Prostate gland (tissue), 2 donors: ENCODE data around the gene KMT2C. TPM values are rescaled to one million over a fixed set of nuclear protein-coding genes. Genes with fewer than 3 reads are reported as not detected.

Source experiments
- DNase-seq: peaks from one replicate; pipeline ENCODE4 v3.0.0-alpha.2; 2019; ENCODE audit warnings: low spot score
- H3K27ac ChIP-seq, 2 donors: fragments of 200-600 bp; sonication (generic); 2 replicates each; pipeline ENCODE4 v1.5.1; 2017 to 2019
- H3K27me3 ChIP-seq: fragments of 200-600 bp; sonication (generic); replicated peaks from 2 replicates; pipeline ENCODE4 v1.5.1; 2019; ENCODE audit not compliant: insufficient read depth
- H3K36me3 ChIP-seq, 2 donors: fragments of 200-600 bp; sonication (generic); 1 replicate in 1 of 2; 2 replicates in 1 of 2; pipeline versions ENCODE4 v1.5.1 to v1.8.1; 2017 to 2019
- H3K4me1 ChIP-seq: fragments of 200-600 bp; sonication (generic); replicated peaks from 2 replicates; pipeline ENCODE4 v1.5.1; 2019
- H3K4me3 ChIP-seq, 2 donors: fragments of 200-600 bp; sonication (generic); 2 replicates each; pipeline ENCODE4 v1.5.1; 2017 to 2019
- H3K9me3 ChIP-seq: fragments of 200-600 bp; sonication (generic); 2 replicates; pipeline ENCODE4 v1.5.1; 2017
- POLR2A ChIP-seq: fragments of 450-650 bp; IDR thresholded peaks from one replicate; pipeline ENCODE4 v1.6.1; 2016; ENCODE audit warnings: antibody characterized with exemption, mild to moderate bottlenecking
- POLR2AphosphoS5 ChIP-seq: sonication (generic); formaldehyde crosslinking; IDR thresholded peaks from one replicate; pipeline ENCODE4 v1.6.1; 2017; ENCODE audit warnings: antibody characterized with exemption
- WGBS: methylation state at CpG from one replicate; pipeline ENCODE4 v1.1.5; 2018; 5-methylcytosine and 5-hydroxymethylcytosine counted together
- intact Hi-C: fragments of 100-400 bp; cut with DNase I; formaldehyde crosslinking; loops from one replicate; pipeline ENCODE4 v1.14.2; 2022
- total RNA-seq, 2 donors: library from RNA; depleted of rRNA; stranded (reverse); fragments of >200 nt; gene quantifications; one replicate each; pipeline ENCODE4 v1.1.0, GENCODE V29; 2016
- TF ChIP-seq, protein P1 (sequence below), 4 experiments: fragments of 200-600 bp in 2 of 4; fragments of 450-650 bp in 2 of 4; sonication (generic) in 2 of 4; IDR thresholded peaks; 1 replicate in 3 of 4; 2 replicates in 1 of 4; pipeline ENCODE4 v1.5.1; 2016 to 2019; ENCODE audit warnings: antibody characterized with exemption in 4 of 4, mild to moderate bottlenecking in 2 of 4, moderate library complexity in 2 of 4

Gene KMT2C
- 100 to 1,000 TPM in 1 of 2 donors, 10 to 100 TPM in 1; 70.8 to 118 TPM for total RNA-seq

DNA sequence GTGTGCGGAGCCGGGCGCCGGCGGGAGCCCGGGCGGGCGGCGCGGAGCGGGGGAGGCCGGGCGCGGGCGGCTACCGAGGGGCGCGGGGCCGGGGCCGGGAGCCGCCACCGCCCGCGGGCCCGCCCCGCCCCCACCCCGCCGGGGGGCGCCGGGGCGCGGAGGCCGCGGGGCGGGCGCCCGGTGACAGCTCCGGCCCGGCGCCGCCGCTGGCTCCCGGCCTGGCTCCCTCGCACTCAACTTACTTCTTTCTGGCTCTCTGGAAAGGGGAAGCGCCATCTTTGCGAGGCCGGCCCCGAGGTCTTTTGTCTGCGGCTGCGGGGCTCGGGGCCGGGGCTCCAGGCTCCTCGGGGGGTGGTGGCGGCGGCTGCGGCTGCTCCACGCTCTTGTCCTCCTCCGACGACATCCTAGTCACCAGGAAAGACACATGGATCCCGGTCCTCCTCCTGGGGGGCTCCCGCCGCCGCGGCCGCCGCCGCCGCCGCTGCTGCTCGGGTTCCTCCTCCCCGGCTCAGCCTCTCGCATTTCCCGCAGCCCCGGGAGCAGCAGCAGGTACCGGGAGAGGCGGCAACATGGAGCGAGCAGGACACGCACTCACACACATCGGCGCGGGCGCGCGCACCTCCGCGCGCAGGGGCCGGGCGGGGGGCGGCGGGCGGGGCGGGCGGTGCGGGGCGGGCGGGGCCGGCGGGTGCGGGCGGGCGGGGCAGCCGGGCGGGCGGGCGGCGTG, at the start of gene KMT2C:
Gene KMT2C (minus strand): TSS at position 620 of the 727 bp plus-strand sequence. CDS start 217 bp downstream, at position 403.
- TF ChIP-seq POLR2AphosphoS5 (peak; percentile 26), POLR2A (peak; percentile 66)
- TF ChIP-seq, protein P1, sequence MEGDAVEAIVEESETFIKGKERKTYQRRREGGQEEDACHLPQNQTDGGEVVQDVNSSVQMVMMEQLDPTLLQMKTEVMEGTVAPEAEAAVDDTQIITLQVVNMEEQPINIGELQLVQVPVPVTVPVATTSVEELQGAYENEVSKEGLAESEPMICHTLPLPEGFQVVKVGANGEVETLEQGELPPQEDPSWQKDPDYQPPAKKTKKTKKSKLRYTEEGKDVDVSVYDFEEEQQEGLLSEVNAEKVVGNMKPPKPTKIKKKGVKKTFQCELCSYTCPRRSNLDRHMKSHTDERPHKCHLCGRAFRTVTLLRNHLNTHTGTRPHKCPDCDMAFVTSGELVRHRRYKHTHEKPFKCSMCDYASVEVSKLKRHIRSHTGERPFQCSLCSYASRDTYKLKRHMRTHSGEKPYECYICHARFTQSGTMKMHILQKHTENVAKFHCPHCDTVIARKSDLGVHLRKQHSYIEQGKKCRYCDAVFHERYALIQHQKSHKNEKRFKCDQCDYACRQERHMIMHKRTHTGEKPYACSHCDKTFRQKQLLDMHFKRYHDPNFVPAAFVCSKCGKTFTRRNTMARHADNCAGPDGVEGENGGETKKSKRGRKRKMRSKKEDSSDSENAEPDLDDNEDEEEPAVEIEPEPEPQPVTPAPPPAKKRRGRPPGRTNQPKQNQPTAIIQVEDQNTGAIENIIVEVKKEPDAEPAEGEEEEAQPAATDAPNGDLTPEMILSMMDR (IDR thresholded peaks at IDR 0.05), result no peak
- Histone ChIP-seq H3K36me3 (no peaks in the 10 kb centered on the region), H3K27me3 (no peaks in the 10 kb centered on the region), H3K4me1 (no peaks in the 10 kb centered on the region), H3K9me3 (no peaks in the 10 kb centered on the region), H3K27ac (peak within 1 kb of the TSS; percentile 99 to 100), H3K4me3 (peak within 1 kb of the TSS; percentile 97 to 99)
- intact Hi-C loops, result loop anchor here (1.0 to 10.0 kb wide), 2 partner anchors 29 to 411 kb away; partner anchors contain the start of gene GALNT11
- peak; percentile 55 for DNase-seq
- WGBS, result 0% methylated on average over 9 of the region's 107 CpGs

DNA sequence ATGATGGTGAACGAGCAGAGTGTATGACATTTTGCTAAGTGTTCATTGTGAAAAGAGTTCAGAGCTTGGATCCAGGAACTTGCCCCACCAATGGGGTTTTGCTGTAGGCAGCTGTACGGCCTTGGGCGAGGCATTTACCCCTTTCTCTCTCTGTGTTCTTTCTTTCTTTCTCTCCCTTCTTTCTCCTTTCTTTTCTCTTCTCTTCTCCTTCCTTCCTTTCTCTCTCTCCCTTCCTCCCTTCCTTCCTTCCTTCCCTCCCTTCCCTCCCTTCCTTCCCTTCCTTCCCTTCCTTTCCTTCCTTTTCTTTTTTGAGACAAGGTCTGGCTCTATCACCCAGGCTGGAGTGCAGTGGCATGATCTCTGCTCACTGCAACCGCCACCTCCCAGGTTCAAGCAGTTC, 45.3 kb upstream of the KMT2C start:
- no peak overlapping the region for H3K4me3 ChIP-seq
- no peaks in the 10 kb centered on the region for H3K4me1 ChIP-seq
- DNase-seq, result no peak
- intact Hi-C loops, result no loop called here
- WGBS, result 91% methylated on average over 4 of the region's 4 CpGs
- no peaks in the 10 kb centered on the region for H3K36me3 ChIP-seq
- no peaks in the 10 kb centered on the region for H3K9me3 ChIP-seq
- no peak overlapping the region for H3K27ac ChIP-seq
- no peaks in the 10 kb centered on the region for H3K27me3 ChIP-seq
- TF ChIP-seq, protein P1 (IDR thresholded peaks at IDR 0.05), result no peak

DNA sequence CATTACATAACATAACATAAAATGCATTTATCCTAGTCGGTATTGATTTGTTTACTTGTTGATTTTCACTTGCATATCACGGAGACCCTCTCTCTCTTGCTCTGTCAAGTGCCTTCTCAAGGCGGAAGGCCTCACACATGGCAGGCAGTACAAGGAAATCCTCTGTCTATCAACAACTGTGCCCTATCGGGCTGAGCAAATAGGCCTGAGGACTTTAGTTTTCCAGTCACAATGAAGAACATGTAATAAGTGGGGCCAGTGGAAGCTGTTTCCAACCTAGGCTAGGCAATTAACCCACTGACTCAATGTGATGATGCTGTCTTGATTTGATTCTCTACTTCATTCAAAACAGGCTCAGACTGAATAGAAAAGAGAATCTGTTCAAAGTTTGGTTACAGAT, 44.9 kb upstream of the KMT2C start:
- H3K9me3 ChIP-seq, result no peaks in the 10 kb centered on the region
- DNase-seq, result no peak
- no peak overlapping the region for H3K27ac ChIP-seq
- no peaks in the 10 kb centered on the region for H3K4me1 ChIP-seq
- no peak overlapping the region for H3K4me3 ChIP-seq
- WGBS, result 79% methylated on average over 4 of the region's 4 CpGs
- H3K27me3 ChIP-seq, result no peaks in the 10 kb centered on the region
- no peaks in the 10 kb centered on the region for H3K36me3 ChIP-seq
- TF ChIP-seq POLR2A (no peak), POLR2AphosphoS5 (no peak)
- TF ChIP-seq, protein P1 (IDR thresholded peaks at IDR 0.05), result no peak
- intact Hi-C loops, result no loop called here

DNA sequence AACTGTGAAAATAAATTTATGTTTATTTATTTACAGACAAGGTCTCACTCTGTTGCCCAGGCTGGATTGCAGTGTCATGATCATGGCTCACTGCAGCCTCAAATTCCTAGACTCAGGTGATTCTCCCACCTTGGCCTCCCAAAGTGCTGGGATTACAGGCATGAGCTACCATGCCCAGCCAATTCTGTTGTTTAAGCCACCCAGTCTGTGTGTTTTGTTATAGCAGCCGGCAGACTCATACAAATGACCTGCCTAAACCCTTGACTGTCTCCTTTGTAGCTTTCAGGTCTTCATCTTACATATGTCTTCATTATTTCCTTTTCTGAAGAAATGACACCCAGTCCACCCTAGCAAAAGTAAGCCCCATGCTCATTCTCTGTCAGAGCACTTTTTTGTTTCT, 43.8 kb upstream of the KMT2C start:
- Histone ChIP-seq H3K36me3 (no peaks in the 10 kb centered on the region), H3K27ac (no peak overlapping the region), H3K4me3 (no peak overlapping the region), H3K9me3 (no peaks in the 10 kb centered on the region), H3K27me3 (no peaks in the 10 kb centered on the region), H3K4me1 (no peaks in the 10 kb centered on the region)
- no peak for TF ChIP-seq POLR2AphosphoS5
- TF ChIP-seq, protein P1 (IDR thresholded peaks at IDR 0.05), result no peak
- no peak for TF ChIP-seq POLR2A
- intact Hi-C loops, result no loop called here
- no peak for DNase-seq
- 86% methylated on average over 1 of the region's 1 CpG for WGBS

DNA sequence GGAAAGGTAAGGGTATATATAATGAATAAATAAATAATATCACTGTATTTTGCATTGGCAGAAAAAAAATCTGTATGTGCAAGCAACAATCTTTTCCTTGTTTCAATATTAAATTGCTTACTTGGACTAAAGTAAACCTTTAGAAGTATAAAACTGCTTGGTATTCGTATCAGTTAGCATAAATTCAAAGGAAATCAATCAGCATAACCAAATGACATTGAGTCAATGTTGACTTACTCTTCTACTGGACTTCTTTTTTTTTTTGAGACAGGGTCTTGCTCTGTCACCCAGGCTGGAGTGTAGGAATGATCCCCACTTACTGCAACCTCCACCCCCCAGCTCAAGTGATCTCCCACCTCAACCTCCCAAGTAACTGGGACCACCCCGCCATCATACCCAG, 42.3 kb upstream of the KMT2C start:
- intact Hi-C loops, result no loop called here
- Histone ChIP-seq H3K4me1 (no peaks in the 10 kb centered on the region), H3K27me3 (no peaks in the 10 kb centered on the region), H3K36me3 (no peaks in the 10 kb centered on the region), H3K9me3 (no peaks in the 10 kb centered on the region), H3K27ac (no peak overlapping the region), H3K4me3 (no peak overlapping the region)
- TF ChIP-seq POLR2AphosphoS5 (no peak), POLR2A (no peak)
- TF ChIP-seq, protein P1 (IDR thresholded peaks at IDR 0.05), result no peak
- no peak for DNase-seq
- 80% methylated on average over 2 of the region's 2 CpGs for WGBS
